ENCODE data around the gene C10orf71.

DNA sequence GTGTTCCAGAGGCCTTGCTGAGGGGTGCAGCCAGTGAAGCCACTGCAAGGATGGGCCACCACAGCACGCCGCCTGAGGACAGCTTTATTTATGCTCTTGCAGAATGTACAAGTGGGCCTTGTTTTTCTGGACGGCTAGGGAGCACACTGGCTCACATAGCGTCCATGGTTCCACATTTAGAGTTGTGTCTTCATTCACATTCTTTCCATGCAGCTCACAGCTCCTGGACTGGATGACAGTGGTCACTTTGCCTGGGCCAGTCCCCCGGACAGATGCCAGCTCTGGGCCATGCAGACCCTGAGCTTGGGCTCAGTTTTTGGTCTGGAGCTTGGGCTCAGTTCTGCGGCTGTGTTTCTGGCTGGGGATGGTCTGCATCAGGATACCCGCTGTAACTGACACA is 2.6 kb upstream of the C10orf71 start:
- TF ChIP-seq POLR2AphosphoS5 (IDR thresholded peaks at IDR 0.05; ENCODE audit: low read depth, low read length), result no peak
- TF ChIP-seq, protein P1, sequence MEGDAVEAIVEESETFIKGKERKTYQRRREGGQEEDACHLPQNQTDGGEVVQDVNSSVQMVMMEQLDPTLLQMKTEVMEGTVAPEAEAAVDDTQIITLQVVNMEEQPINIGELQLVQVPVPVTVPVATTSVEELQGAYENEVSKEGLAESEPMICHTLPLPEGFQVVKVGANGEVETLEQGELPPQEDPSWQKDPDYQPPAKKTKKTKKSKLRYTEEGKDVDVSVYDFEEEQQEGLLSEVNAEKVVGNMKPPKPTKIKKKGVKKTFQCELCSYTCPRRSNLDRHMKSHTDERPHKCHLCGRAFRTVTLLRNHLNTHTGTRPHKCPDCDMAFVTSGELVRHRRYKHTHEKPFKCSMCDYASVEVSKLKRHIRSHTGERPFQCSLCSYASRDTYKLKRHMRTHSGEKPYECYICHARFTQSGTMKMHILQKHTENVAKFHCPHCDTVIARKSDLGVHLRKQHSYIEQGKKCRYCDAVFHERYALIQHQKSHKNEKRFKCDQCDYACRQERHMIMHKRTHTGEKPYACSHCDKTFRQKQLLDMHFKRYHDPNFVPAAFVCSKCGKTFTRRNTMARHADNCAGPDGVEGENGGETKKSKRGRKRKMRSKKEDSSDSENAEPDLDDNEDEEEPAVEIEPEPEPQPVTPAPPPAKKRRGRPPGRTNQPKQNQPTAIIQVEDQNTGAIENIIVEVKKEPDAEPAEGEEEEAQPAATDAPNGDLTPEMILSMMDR (IDR thresholded peaks at IDR 0.05), result no peak
- TF ChIP-seq, protein P2, sequence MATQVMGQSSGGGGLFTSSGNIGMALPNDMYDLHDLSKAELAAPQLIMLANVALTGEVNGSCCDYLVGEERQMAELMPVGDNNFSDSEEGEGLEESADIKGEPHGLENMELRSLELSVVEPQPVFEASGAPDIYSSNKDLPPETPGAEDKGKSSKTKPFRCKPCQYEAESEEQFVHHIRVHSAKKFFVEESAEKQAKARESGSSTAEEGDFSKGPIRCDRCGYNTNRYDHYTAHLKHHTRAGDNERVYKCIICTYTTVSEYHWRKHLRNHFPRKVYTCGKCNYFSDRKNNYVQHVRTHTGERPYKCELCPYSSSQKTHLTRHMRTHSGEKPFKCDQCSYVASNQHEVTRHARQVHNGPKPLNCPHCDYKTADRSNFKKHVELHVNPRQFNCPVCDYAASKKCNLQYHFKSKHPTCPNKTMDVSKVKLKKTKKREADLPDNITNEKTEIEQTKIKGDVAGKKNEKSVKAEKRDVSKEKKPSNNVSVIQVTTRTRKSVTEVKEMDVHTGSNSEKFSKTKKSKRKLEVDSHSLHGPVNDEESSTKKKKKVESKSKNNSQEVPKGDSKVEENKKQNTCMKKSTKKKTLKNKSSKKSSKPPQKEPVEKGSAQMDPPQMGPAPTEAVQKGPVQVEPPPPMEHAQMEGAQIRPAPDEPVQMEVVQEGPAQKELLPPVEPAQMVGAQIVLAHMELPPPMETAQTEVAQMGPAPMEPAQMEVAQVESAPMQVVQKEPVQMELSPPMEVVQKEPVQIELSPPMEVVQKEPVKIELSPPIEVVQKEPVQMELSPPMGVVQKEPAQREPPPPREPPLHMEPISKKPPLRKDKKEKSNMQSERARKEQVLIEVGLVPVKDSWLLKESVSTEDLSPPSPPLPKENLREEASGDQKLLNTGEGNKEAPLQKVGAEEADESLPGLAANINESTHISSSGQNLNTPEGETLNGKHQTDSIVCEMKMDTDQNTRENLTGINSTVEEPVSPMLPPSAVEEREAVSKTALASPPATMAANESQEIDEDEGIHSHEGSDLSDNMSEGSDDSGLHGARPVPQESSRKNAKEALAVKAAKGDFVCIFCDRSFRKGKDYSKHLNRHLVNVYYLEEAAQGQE (IDR thresholded peaks at IDR 0.05; ENCODE audit: insufficient read depth in 1 of 2, low read depth in 2 of 2, low read length in 1 of 2), result no peak
